GM12878 (cell line): Measurements from ENCODE around the gene KIF5A.

Source experiments
- ATF7 ChIP-seq: fragments of 450-650 bp; IDR thresholded peaks from 2 replicates; pipeline ENCODE4 v1.6.1; 2016; ENCODE audit warnings: low read depth, mild to moderate bottlenecking
- KDM1A ChIP-seq: fragments of 200-600 bp; sonication (generic); IDR thresholded peaks from 2 replicates; pipeline ENCODE4 v1.6.1; 2016; ENCODE audit warnings: borderline replicate concordance
- POLR2AphosphoS5 ChIP-seq: IDR thresholded peaks from 2 replicates; pipeline ENCODE4 v1.6.1; 2011; ENCODE audit warnings: mild to moderate bottlenecking, low read length, inconsistent platforms
- SMC3 ChIP-seq: IDR thresholded peaks from 2 replicates; pipeline ENCODE4 v1.6.1; 2011; ENCODE audit warnings: low read length, improper control_type of control experiment, borderline replicate concordance
- TARDBP ChIP-seq: IDR thresholded peaks from 2 replicates; pipeline ENCODE4 v1.6.1; 2016; ENCODE audit warnings: borderline replicate concordance

DNA sequence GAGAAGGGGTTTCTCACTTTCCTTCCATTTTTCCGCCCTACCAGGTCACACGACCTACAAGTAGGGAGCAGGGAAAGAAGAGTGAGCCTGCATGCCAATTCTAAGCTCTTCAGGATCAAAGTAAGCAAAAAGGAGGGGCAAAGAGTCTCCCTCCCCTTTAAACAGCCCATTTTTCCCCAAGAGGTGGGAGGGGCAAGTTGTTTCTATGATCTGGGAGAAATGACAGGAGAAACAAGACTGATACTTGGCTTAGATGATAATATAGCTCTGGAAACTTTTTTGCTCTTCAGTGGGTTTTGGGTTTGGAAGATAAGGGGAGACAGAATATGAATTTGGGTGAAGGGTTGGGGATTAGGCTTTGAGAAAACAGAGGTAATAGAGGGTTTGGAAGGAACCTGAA, 56.6 kb downstream of the KIF5A start:
- no peak for TF ChIP-seq KDM1A
- TF ChIP-seq TARDBP: no peak
- no peak for TF ChIP-seq SMC3
- TF ChIP-seq POLR2AphosphoS5: no peak
- TF ChIP-seq ATF7: no peak
